ENCODE measurements around the gene KLK6.

Gene KLK6

GRCh38 chr19:50921426-50922316, 47.7 kb downstream of the KLK6 start:
- no peak overlapping the region for H3K4me3 ChIP-seq
- no peak overlapping the region for H3K27ac ChIP-seq

- H3K27ac ChIP-seq, result no peak overlapping the region
- no peak overlapping the region for H3K4me3 ChIP-seq
Measured at GRCh38 chr19:50916069-50916468, 53.3 kb downstream of the KLK6 start.

GRCh38 chr19:50912727-50913716, 56.4 kb downstream of the KLK6 start:
- no peak overlapping the region for H3K27ac ChIP-seq
- H3K4me3 ChIP-seq, result no peak overlapping the region

- Histone ChIP-seq H3K27ac (no peak overlapping the region), H3K4me3 (no peak overlapping the region)
Measured at GRCh38 chr19:50912102-50912599, 57.2 kb downstream of the KLK6 start.

- Histone ChIP-seq H3K27ac (no peak within 1 kb of the TSS), H3K4me3 (no peak within 1 kb of the TSS)
Measured at GRCh38 chr19:50911206-50912101, 57.9 kb downstream of the KLK6 start, which contains the start of gene KLK4. Gene KLK4, minus strand, starts transcription at chr19:50911395. Its CDS starts 657 bp downstream, at chr19:50910738.

GRCh38 chr19:50910722-50911121, 58.7 kb downstream of the KLK6 start:
- Histone ChIP-seq H3K27ac (no peak overlapping the region), H3K4me3 (no peak overlapping the region)

GRCh38 chr19:50909240-50910070, 59.9 kb downstream of the KLK6 start:
- H3K4me3 ChIP-seq, result no peak overlapping the region

More at GRCh38 chr19:50909240-50910070, 59.9 kb downstream of the KLK6 start:
- H3K27ac ChIP-seq, result no peak overlapping the region

Data from skin epidermis (tissue), 12 donors.